Endothelial cell of umbilical vein (primary cell): ENCODE results near the gene VIM. TPM values are rescaled to one million over a fixed set of nuclear protein-coding genes. Genes with fewer than 3 reads are reported as not detected.

Source experiments
- BruUV-seq: library from RNA; stranded (reverse); fragments of 400-500 nt; replicated peaks from 2 replicates; lab custom pipeline; 2021; lab: Mats Ljungman, UMichigan
- CTCF ChIA-PET: fragments of 300-600, 350-600 bp; sonication (Branson Sonifier 250); formaldehyde crosslinking; loops from one replicate; lab custom pipeline; 2021; ENCODE audit warnings: antibody characterized with exemption, inconsistent platforms; lab: Charles Lee
- POLR2A ChIA-PET: fragments of 300-600, 350-600 bp; sonication (Branson Sonifier 250); formaldehyde crosslinking; loops from one replicate; lab custom pipeline; 2021; ENCODE audit warnings: antibody characterized with exemption, inconsistent platforms; lab: Charles Lee
- DNase-seq: peaks from one replicate; pipeline ENCODE4 v3.0.0-alpha.2; 2011; ENCODE audit warnings: low read depth, low spot score
- FAIRE-seq: peaks from 2 replicates; lab custom pipeline; 2011; peaks lifted over from hg19 to GRCh38; lab: Jason Lieb, UNC
- H2AFZ ChIP-seq: 2 replicates; pipeline ENCODE4 v1.6.0; 2012; ENCODE audit warnings: low read depth, low read length, control low read depth, inconsistent platforms
- H3K27ac ChIP-seq: 2 replicates; pipeline ENCODE4 v1.5.1; 2011; ENCODE audit warnings: low read depth, mild to moderate bottlenecking, control low read depth, low read length, moderate library complexity; ENCODE audit not compliant: insufficient read depth
- H3K27me3 ChIP-seq, 2 experiments: 2 replicates each; pipeline versions ENCODE4 v1.6.0 to v1.6.1; 2011; ENCODE audit warnings: low read length in 2 of 2, mixed read lengths in 1 of 2; ENCODE audit not compliant: control insufficient read depth in 2 of 2, insufficient read depth in 2 of 2
- H3K36me3 ChIP-seq, 2 experiments: 2 replicates in 1 of 2; 3 replicates in 1 of 2; pipeline ENCODE4 v1.5.1; 2011; ENCODE audit warnings: low read length in 2 of 2, mild to moderate bottlenecking in 1 of 2, moderate library complexity in 1 of 2; ENCODE audit not compliant: control insufficient read depth in 2 of 2, insufficient read depth in 2 of 2; ENCODE audit errors: extremely low read depth in 1 of 2
- H3K4me1 ChIP-seq: 3 replicates; pipeline ENCODE4 v1.5.1; 2011; ENCODE audit warnings: mild to moderate bottlenecking, low read length; ENCODE audit not compliant: control insufficient read depth, insufficient read depth; ENCODE audit errors: extremely low read depth
- H3K4me2 ChIP-seq: 2 replicates; pipeline ENCODE4 v1.6.1; 2011; ENCODE audit warnings: low read length, control low read depth, mixed read lengths; ENCODE audit not compliant: insufficient read depth
- H3K4me3 ChIP-seq, 3 experiments: fragments of 200-600 bp in 1 of 3; sonication (generic), shearing (Covaris generic) in 1 of 3; replicated peaks in 1 of 3; 2 replicates each; pipeline ENCODE4 v1.5.1; 2011 to 2016; ENCODE audit warnings: control low read depth in 3 of 3, low read length in 3 of 3, mild to moderate bottlenecking in 2 of 3, inconsistent platforms in 1 of 3, low read depth in 1 of 3, moderate library complexity in 1 of 3; ENCODE audit not compliant: insufficient read depth in 1 of 3
- H3K79me2 ChIP-seq: 2 replicates; pipeline ENCODE4 v1.6.0; 2012; ENCODE audit warnings: low read length, inconsistent platforms; ENCODE audit not compliant: control insufficient read depth, insufficient read depth
- H3K9ac ChIP-seq: replicated peaks from 2 replicates; pipeline ENCODE3; 2011; ENCODE audit warnings: low read length, control low read depth; ENCODE audit not compliant: insufficient read depth; ENCODE audit errors: extremely low read depth
- H3K9me1 ChIP-seq: replicated peaks from 3 replicates; pipeline ENCODE4 v1.6.0; 2011; ENCODE audit warnings: mild to moderate bottlenecking, low read length; ENCODE audit not compliant: control insufficient read depth, insufficient read depth; ENCODE audit errors: extremely low read depth
- H3K9me3 ChIP-seq: replicated peaks from 2 replicates; pipeline ENCODE4 v1.5.1; 2012; ENCODE audit warnings: low read length, inconsistent platforms; ENCODE audit not compliant: control insufficient read depth, insufficient read depth
- H4K20me1 ChIP-seq: replicated peaks from 2 replicates; pipeline ENCODE3; 2011; ENCODE audit warnings: mild to moderate bottlenecking, low read length; ENCODE audit not compliant: control insufficient read depth, insufficient read depth; ENCODE audit errors: extremely low read depth
- EZH2 ChIP-seq: IDR thresholded peaks from 2 replicates; pipeline ENCODE4 v1.6.1; 2012; ENCODE audit warnings: borderline replicate concordance, low read depth, mild to moderate bottlenecking, moderate library complexity, low read length, inconsistent platforms; ENCODE audit not compliant: severe bottlenecking
- FOS ChIP-seq: IDR thresholded peaks from 2 replicates; pipeline ENCODE4 v1.6.1; 2011; ENCODE audit warnings: mild to moderate bottlenecking, low read length, moderate library complexity, borderline replicate concordance; ENCODE audit not compliant: insufficient read depth
- GATA2 ChIP-seq: IDR thresholded peaks from 2 replicates; pipeline ENCODE4 v1.7.0; 2011; ENCODE audit warnings: low read depth, mild to moderate bottlenecking, moderate library complexity, mixed read lengths, low read length; ENCODE audit not compliant: insufficient read length, insufficient read depth
- JUN ChIP-seq: IDR thresholded peaks from 2 replicates; pipeline ENCODE4 v1.6.1; 2011; ENCODE audit warnings: borderline replicate concordance, low read depth; ENCODE audit not compliant: insufficient read length, insufficient read depth
- MYC ChIP-seq: IDR thresholded peaks from one replicate; pipeline ENCODE4 v1.6.1; 2011; ENCODE audit warnings: mild to moderate bottlenecking, low read depth, low read length
- POLR2A ChIP-seq: IDR thresholded peaks from 2 replicates; pipeline ENCODE4 v1.6.1; 2012; ENCODE audit warnings: low read depth, mild to moderate bottlenecking, control low read depth, low read length
- POLR2AphosphoS5 ChIP-seq: IDR thresholded peaks from 2 replicates; pipeline ENCODE4 v1.6.1; 2012; ENCODE audit warnings: low read depth, mild to moderate bottlenecking, control low read depth, low read length, moderate library complexity; ENCODE audit not compliant: insufficient read depth
- dilution Hi-C: fragments of 300-500 bp; cut with MboI; formaldehyde crosslinking; loops from one replicate; pipeline ENCODE4 v1.15.0; 2019; ENCODE audit warnings: low sequenced_read_pairs; ENCODE audit not compliant: extremely low pct_ligation_motif_present
- intact Hi-C: fragments of 100-400 bp; cut with micrococcal nuclease; formaldehyde crosslinking; loops from one replicate; pipeline ENCODE4 v1.10.0; 2022
- polyA plus RNA-seq, 4 experiments: library from polyadenylated mRNA; depleted of rRNA in 3 of 4; stranded (reverse) in 3 of 4; unstranded in 1 of 4; fragments of >200 nt; gene quantifications; 2 replicates each; pipeline versions ENCODE4 v1.2.1 to v1.2.3, GENCODE V29; 2011 to 2012; ENCODE audit warnings: missing spikeins in 1 of 4
- total RNA-seq: library from RNA; stranded (reverse); gene quantifications from 2 replicates; pipeline ENCODE4 v1.2.3, GENCODE V29; 2021
- TF ChIP-seq, protein P1 (sequence below), 2 donors: IDR thresholded peaks; 1 replicate in 1 of 2; 2 replicates in 1 of 2; pipeline ENCODE4 v1.5.1; 2011; ENCODE audit warnings: low read length in 2 of 2, mild to moderate bottlenecking in 2 of 2, moderate library complexity in 2 of 2, control low read depth in 1 of 2, inconsistent platforms in 1 of 2, low read depth in 1 of 2; ENCODE audit not compliant: insufficient read depth in 1 of 2; ENCODE audit errors: extremely low read depth in 1 of 2
- TF ChIP-seq, protein P2 (sequence below): IDR thresholded peaks from 2 replicates; pipeline ENCODE4 v1.6.1; 2011; ENCODE audit not compliant: insufficient read depth, insufficient read length

VIM gene
- total and polyA plus RNA-seq, 2 donors (not counting 3 experiments of a cell fraction or from before 2014, with no cell fraction given), result 5,699 to 5,781 TPM

DNA sequence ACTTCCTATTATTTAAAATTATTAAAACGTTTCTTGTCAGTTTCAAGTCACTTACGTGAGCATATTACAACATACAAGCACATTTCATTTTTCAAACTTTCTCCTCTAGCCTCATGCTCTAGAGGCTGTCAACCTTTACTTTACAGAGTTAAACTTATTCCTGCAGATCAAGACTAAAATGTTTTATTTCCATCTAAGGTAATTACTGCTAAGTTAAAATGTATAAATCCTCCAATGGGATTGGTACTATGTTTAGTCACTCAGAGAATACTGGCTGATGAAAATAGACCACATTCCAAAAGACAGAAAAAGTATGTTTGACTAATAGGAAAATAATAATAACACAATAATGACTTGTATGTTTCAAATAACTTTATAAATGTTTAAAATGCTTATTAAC, 18.2 kb upstream of the VIM start:
- H2AFZ ChIP-seq, result no peak overlapping the region
- TF ChIP-seq JUN (no peak), FOS (no peak), MYC (no peak), POLR2AphosphoS5 (no peak), POLR2A (no peak), EZH2 (no peak), GATA2 (no peak)
- TF ChIP-seq, protein P1, sequence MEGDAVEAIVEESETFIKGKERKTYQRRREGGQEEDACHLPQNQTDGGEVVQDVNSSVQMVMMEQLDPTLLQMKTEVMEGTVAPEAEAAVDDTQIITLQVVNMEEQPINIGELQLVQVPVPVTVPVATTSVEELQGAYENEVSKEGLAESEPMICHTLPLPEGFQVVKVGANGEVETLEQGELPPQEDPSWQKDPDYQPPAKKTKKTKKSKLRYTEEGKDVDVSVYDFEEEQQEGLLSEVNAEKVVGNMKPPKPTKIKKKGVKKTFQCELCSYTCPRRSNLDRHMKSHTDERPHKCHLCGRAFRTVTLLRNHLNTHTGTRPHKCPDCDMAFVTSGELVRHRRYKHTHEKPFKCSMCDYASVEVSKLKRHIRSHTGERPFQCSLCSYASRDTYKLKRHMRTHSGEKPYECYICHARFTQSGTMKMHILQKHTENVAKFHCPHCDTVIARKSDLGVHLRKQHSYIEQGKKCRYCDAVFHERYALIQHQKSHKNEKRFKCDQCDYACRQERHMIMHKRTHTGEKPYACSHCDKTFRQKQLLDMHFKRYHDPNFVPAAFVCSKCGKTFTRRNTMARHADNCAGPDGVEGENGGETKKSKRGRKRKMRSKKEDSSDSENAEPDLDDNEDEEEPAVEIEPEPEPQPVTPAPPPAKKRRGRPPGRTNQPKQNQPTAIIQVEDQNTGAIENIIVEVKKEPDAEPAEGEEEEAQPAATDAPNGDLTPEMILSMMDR (IDR thresholded peaks at IDR 0.05; ENCODE audit: extremely low read depth in 1 of 2, insufficient read depth in 1 of 2, low read depth in 1 of 2, low read length in 2 of 2), result no peak
- TF ChIP-seq, protein P2, sequence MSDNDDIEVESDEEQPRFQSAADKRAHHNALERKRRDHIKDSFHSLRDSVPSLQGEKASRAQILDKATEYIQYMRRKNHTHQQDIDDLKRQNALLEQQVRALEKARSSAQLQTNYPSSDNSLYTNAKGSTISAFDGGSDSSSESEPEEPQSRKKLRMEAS, result no peak
- POLR2A ChIA-PET, result no interaction called here
- no peaks in the 10 kb centered on the region for H3K79me2 ChIP-seq
- intact Hi-C loops (no loop called here), dilution Hi-C loops (no loop called here)
- DNase-seq (no peak), FAIRE-seq (no peak)
- H4K20me1 ChIP-seq, result no peaks in the 10 kb centered on the region
- H3K36me3 ChIP-seq, result no peaks in the 10 kb centered on the region
- no peaks in the 10 kb centered on the region for H3K9me1 ChIP-seq
- H3K9me3 ChIP-seq, result no peaks in the 10 kb centered on the region
- H3K27ac ChIP-seq, result no peak overlapping the region
- no peak overlapping the region for H3K9ac ChIP-seq
- H3K4me1 ChIP-seq, result peaks cover 19% of the 10 kb centered on the region
- CTCF ChIA-PET, result interaction anchor here (0.6 kb wide), 1 partner anchor 9 kb away, joined by 3 read pairs; no protein-coding TSS in a partner anchor
- H3K27me3 ChIP-seq, result no peaks in the 10 kb centered on the region
- H3K4me2 ChIP-seq, result no peak overlapping the region
- no peak overlapping the region for H3K4me3 ChIP-seq
- no TSS peak for BruUV-seq
